Body of pancreas (tissue), 4 donors: Measurements from ENCODE around the gene CPXM2.

Experiments
- POLR2A ChIP-seq, 3 donors: fragments of 450-650 bp; IDR thresholded peaks; one replicate each; pipeline ENCODE4 v1.6.1; 2016; ENCODE audit warnings: antibody characterized with exemption in 3 of 3, mild to moderate bottlenecking in 2 of 3
- TF ChIP-seq, protein P1 (sequence below), 7 experiments: fragments of 450-650 bp in 4 of 7; fragments of 200-600 bp in 3 of 7; sonication (generic) in 3 of 7; IDR thresholded peaks; one replicate each; pipeline ENCODE4 v1.5.1; 2016 to 2019; ENCODE audit warnings: antibody characterized with exemption in 7 of 7

GRCh38 chr10:123865350-123865749 is 26.3 kb downstream of the CPXM2 start:
- TF ChIP-seq, protein P1, sequence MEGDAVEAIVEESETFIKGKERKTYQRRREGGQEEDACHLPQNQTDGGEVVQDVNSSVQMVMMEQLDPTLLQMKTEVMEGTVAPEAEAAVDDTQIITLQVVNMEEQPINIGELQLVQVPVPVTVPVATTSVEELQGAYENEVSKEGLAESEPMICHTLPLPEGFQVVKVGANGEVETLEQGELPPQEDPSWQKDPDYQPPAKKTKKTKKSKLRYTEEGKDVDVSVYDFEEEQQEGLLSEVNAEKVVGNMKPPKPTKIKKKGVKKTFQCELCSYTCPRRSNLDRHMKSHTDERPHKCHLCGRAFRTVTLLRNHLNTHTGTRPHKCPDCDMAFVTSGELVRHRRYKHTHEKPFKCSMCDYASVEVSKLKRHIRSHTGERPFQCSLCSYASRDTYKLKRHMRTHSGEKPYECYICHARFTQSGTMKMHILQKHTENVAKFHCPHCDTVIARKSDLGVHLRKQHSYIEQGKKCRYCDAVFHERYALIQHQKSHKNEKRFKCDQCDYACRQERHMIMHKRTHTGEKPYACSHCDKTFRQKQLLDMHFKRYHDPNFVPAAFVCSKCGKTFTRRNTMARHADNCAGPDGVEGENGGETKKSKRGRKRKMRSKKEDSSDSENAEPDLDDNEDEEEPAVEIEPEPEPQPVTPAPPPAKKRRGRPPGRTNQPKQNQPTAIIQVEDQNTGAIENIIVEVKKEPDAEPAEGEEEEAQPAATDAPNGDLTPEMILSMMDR (IDR thresholded peaks at IDR 0.05), result no peak
- no peak for TF ChIP-seq POLR2A (IDR thresholded peaks at IDR 0.05)
